ENCODE data around the gene TMEM201.

TMEM201 gene

GRCh38 chr1:9600861-9601834 lies 12.4 kb downstream of the TMEM201 start:
- DNase-seq (ENCODE audit: low spot score) = no peak

GRCh38 chr1:9601942-9602793 lies 13.5 kb downstream of the TMEM201 start:
- DNase-seq (ENCODE audit: low spot score) = no peak

- DNase-seq (ENCODE audit: low spot score) = no peak
Measured at GRCh38 chr1:9602794-9603167, 14.1 kb downstream of the TMEM201 start.

GRCh38 chr1:9603307-9603706 lies 14.6 kb downstream of the TMEM201 start:
- no peak for DNase-seq (ENCODE audit: low spot score)

GRCh38 chr1:9603766-9604753 lies 15.3 kb downstream of the TMEM201 start:
- DNase-seq (ENCODE audit: low spot score) = no peak

GRCh38 chr1:9604836-9605235 lies 16.1 kb downstream of the TMEM201 start:
- no peak for DNase-seq (ENCODE audit: low spot score)

- DNase-seq (ENCODE audit: low spot score) = no peak
Measured at GRCh38 chr1:9605946-9606455, 17.3 kb downstream of the TMEM201 start.

GRCh38 chr1:9606458-9606857 lies 17.7 kb downstream of the TMEM201 start:
- DNase-seq (ENCODE audit: low spot score) = no peak

GRCh38 chr1:9606948-9607347 lies 18.2 kb downstream of the TMEM201 start:
- DNase-seq (ENCODE audit: low spot score) = peak; percentile 53

- no peak for DNase-seq (ENCODE audit: low spot score)
Measured at GRCh38 chr1:9607352-9607751, 18.6 kb downstream of the TMEM201 start.

GRCh38 chr1:9609998-9610397 lies 21.3 kb downstream of the TMEM201 start:
- DNase-seq (ENCODE audit: low spot score) = no peak

GRCh38 chr1:9610548-9610947 lies 21.8 kb downstream of the TMEM201 start:
- DNase-seq (ENCODE audit: low spot score) = no peak

- no peak for DNase-seq (ENCODE audit: low spot score)
Measured at GRCh38 chr1:9611716-9612115, 23.0 kb downstream of the TMEM201 start.

GRCh38 chr1:9612162-9612845 lies 23.6 kb downstream of the TMEM201 start:
- no peak for DNase-seq (ENCODE audit: low spot score)

- no peak for DNase-seq (ENCODE audit: low spot score)
Measured at GRCh38 chr1:9612871-9613624, 24.3 kb downstream of the TMEM201 start.

- no peak for DNase-seq (ENCODE audit: low spot score)
Measured at GRCh38 chr1:9613625-9614299, 25.1 kb downstream of the TMEM201 start.

GRCh38 chr1:9615316-9616063 lies 26.8 kb downstream of the TMEM201 start:
- DNase-seq (ENCODE audit: low spot score) = no peak

GRCh38 chr1:9618909-9619679 lies 30.4 kb downstream of the TMEM201 start:
- DNase-seq (ENCODE audit: low spot score) = no peak
